ENCODE measurements around the gene RAPGEF5.

- no peak for TF ChIP-seq POLR2A (IDR thresholded peaks at IDR 0.05)
- no peak for TF ChIP-seq CTCF (IDR thresholded peaks at IDR 0.05 in 4 of 5, conservative IDR thresholded peaks at IDR 0.05 in 1 of 5)
Observed at GRCh38 chr7:22393913-22394729, 37.2 kb upstream of the RAPGEF5 start.

Measured in gastrocnemius medialis (tissue), 4 donors.